Pancreas (tissue), 10 donors: ENCODE measurements around the gene CMTM6. TPM values are rescaled to one million over a fixed set of nuclear protein-coding genes. Genes with fewer than 3 reads are reported as not detected.
A peak's percentile ranks its signal among the peaks of the same experiment; 100 is the strongest.

ENCODE experiments used
- ATAC-seq, 4 donors: fragments of 200-7000 bp; cut with Tn5 transposase; one replicate each; pipeline versions ENCODE4 v1.8.0 to v1.9.1; 2020; ENCODE audit warnings: mild to moderate bottlenecking in 4 of 4, moderate library complexity in 4 of 4
- DNase-seq, 6 donors: peaks; one replicate each; pipeline ENCODE4 v3.0.0-alpha.2; 2020
- FAIRE-seq: peaks from 2 replicates; lab custom pipeline; 2012; peaks lifted over from hg19 to GRCh38; lab: Jason Lieb, UNC
- H3K27ac ChIP-seq, 4 donors: fragments of 200-600 bp; sonication (generic); 1 replicate in 3 of 4; 2 replicates in 1 of 4; pipeline versions ENCODE4 v1.5.0 to v1.8.0; 2020
- H3K27me3 ChIP-seq, 4 donors: fragments of 200-600 bp; one replicate each; pipeline ENCODE4 v1.8.0; 2021
- H3K36me3 ChIP-seq, 3 donors: fragments of 200-600 bp; sonication (generic) in 1 of 3; one replicate each; pipeline versions ENCODE4 v1.5.0 to v1.8.0; 2020 to 2021
- H3K4me1 ChIP-seq, 3 donors: fragments of 200-600 bp; one replicate each; pipeline ENCODE4 v1.8.0; 2021
- H3K4me3 ChIP-seq, 4 donors: fragments of 200-600 bp; sonication (generic) in 2 of 4; one replicate each; pipeline versions ENCODE4 v1.5.0 to v1.8.0; 2020 to 2021
- H3K9me3 ChIP-seq, 4 donors: fragments of 200-600 bp; one replicate each; pipeline ENCODE4 v1.8.0; 2021
- WGBS, 2 donors: extraction: QIAGEN DNeasy Blood & Tissue Kit; methylation state at CpG; one replicate each; pipeline ENCODE4 v1.1.7; 2013; 5-methylcytosine and 5-hydroxymethylcytosine counted together
- intact Hi-C, 3 donors: fragments of 100-400 bp; cut with DNase I; formaldehyde crosslinking; loops; one replicate each; pipeline versions ENCODE4 v1.11.1 to v1.14.2; 2022
- polyA plus RNA-seq, 2 donors: library from polyadenylated mRNA; stranded (reverse); fragments of 200-250 nt; gene quantifications; one replicate each; pipeline ENCODE4 v1.2.3, GENCODE V29; 2013
- total RNA-seq, 6 donors: library from RNA; stranded (reverse); fragmentation: NEBNext Ultra II Directional in 4 of 6; extraction: Animal tissue kit (Norgen Biotek cat#: 25700) in 4 of 6; gene quantifications; one replicate each; pipeline versions ENCODE4 v1.2.1 to v1.2.4, GENCODE V29; 2021 to 2023
- TF ChIP-seq, protein P1 (sequence below), 4 donors: fragments of 200-600 bp; sonication (generic) in 3 of 4; IDR thresholded peaks; one replicate each; pipeline versions ENCODE4 v1.5.0 to v1.8.0; 2021; ENCODE audit warnings: antibody characterized with exemption in 4 of 4
- donor health status: healthy with polysubstance abuse.
- donor health status: DM: no; HTN: no; CAD: no; lungs with moderate emphysema.
- donor health status: DM: no; HTN: no; CAD: no.
- donor health status: control.
- donor health status: control.
- donor health status: Bipolar disorder and iron deficiency.
- donor health status: DM: yes; HTN: yes; CAD: no.
- donor health status: DM: no; HTN: no; CAD: no.
- donor health status: DM: no; HTN: no; CAD: no.
- donor health status: DM: yes; HTN: yes; CAD: no.

Gene CMTM6
- total and polyA plus RNA-seq, 8 donors, result 8.4 to 34.0 (median 13.7) TPM

DNA sequence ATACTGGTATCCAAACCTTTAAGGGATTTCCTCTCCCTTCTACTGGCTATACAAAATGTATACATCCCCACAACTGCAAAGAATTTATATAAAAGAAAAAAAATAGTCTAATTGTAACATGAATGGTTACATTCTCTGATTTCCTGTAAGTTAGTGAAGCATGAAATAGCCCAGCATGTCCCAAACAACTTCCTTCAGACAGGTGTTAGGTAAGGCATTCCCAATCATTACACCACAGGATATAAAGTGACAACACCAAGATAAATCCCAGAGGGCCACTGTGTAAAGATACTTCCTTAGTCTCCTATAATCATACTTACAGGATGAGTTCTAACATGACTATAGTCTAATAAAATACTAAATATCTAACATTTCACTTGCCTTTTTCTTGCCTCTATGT lies 7.6 kb downstream of the CMTM6 start:
- Histone ChIP-seq H3K4me1 (peaks cover 0 to 24% (median 6%) of the 10 kb centered on the region in 3 donors), H3K36me3 (no peaks in the 10 kb centered on the region), H3K27ac (peak overlapping the region in 2 of 4 donors; percentile 4 to 40), H3K9me3 (no peaks in the 10 kb centered on the region), H3K4me3 (no peak overlapping the region), H3K27me3 (no peaks in the 10 kb centered on the region)
- intact Hi-C loops, result no loop called here
- no peak for FAIRE-seq
- no peak for DNase-seq
- peak in 1 of 4 donors; percentile 30 for ATAC-seq
- TF ChIP-seq, protein P1, sequence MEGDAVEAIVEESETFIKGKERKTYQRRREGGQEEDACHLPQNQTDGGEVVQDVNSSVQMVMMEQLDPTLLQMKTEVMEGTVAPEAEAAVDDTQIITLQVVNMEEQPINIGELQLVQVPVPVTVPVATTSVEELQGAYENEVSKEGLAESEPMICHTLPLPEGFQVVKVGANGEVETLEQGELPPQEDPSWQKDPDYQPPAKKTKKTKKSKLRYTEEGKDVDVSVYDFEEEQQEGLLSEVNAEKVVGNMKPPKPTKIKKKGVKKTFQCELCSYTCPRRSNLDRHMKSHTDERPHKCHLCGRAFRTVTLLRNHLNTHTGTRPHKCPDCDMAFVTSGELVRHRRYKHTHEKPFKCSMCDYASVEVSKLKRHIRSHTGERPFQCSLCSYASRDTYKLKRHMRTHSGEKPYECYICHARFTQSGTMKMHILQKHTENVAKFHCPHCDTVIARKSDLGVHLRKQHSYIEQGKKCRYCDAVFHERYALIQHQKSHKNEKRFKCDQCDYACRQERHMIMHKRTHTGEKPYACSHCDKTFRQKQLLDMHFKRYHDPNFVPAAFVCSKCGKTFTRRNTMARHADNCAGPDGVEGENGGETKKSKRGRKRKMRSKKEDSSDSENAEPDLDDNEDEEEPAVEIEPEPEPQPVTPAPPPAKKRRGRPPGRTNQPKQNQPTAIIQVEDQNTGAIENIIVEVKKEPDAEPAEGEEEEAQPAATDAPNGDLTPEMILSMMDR (IDR thresholded peaks at IDR 0.05), result no peak

DNA sequence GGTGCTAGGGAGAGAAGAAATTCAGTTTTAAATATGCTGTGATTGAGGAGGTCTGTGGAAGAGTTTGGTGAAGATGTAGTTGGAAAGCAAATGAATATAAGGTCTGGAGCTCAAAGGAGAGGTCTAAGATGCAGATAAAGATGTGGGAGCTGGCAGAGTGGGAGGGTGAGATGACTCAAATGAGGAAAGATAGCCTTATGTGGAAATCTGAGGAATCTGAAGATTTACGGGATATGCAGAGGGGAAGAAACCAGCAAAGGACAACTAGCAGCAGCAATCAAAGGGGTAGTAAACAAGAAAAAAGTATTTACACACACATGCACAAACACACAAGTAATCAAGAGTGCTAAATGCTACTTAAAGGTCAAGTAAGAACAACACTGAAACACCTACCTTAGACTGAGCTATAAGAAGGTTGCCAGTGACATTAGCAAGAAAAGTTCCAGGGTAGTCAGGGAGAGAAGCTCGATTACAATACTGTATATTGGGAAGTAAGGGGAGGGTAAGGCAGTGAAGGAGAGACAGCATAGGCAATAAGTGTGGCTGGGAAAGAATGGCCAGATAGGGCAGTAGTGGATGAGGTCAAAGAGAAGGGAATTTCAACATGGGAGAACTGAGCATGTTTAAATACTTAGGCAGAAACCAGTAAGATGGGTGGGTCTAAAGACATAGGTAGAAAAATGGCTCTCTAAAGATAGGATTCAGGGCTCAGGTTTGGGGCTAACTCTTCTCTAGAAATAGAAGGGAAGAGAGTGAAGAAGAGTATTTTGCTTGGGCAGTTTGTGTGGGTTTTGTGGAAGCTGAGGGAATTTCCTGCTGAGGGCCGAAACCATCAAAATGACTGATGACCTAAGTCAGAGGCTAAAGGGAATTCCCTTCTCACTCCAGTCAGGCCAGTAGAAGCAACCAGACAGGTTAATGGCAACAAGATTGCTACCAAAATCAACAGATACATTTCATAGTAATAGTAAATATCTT lies 8.9 kb downstream of the CMTM6 start:
- Histone ChIP-seq H3K27me3 (no peaks in the 10 kb centered on the region), H3K36me3 (no peaks in the 10 kb centered on the region), H3K27ac (peak overlapping the region in 2 of 4 donors; percentile 40 to 46), H3K9me3 (no peaks in the 10 kb centered on the region), H3K4me3 (no peak overlapping the region), H3K4me1 (peaks cover 0 to 19% (median 6%) of the 10 kb centered on the region in 3 donors)
- DNase-seq (no peak), ATAC-seq (peak in 2 of 4 donors; percentile 51 to 76), FAIRE-seq (no peak)
- intact Hi-C loops, result no loop called here
- TF ChIP-seq, protein P1 (IDR thresholded peaks at IDR 0.05), result no peak
- 76% methylated on average over 3 of the region's 3 CpGs for WGBS, 2 donors

GRCh38 chr3:32492684-32493436 lies 9.8 kb downstream of the CMTM6 start:
- no peaks in the 10 kb centered on the region for H3K27me3 ChIP-seq
- WGBS, 2 donors, result 92% methylated on average over 3 of the region's 3 CpGs
- ATAC-seq (no peak), DNase-seq (no peak), FAIRE-seq (no peak)
- no peak overlapping the region for H3K27ac ChIP-seq
- peaks cover 0 to 19% (median 6%) of the 10 kb centered on the region in 3 donors for H3K4me1 ChIP-seq
- no peaks in the 10 kb centered on the region for H3K9me3 ChIP-seq
- intact Hi-C loops, result no loop called here
- no peaks in the 10 kb centered on the region for H3K36me3 ChIP-seq
- H3K4me3 ChIP-seq, result no peak overlapping the region
- TF ChIP-seq, protein P1 (IDR thresholded peaks at IDR 0.05), result no peak

- FAIRE-seq, result no peak
- H3K27ac ChIP-seq, result no peak overlapping the region
- WGBS, 2 donors, result 94 to 95% methylated on average over 3 of the region's 3 CpGs
Measured at GRCh38 chr3:32488474-32489008, 14.1 kb downstream of the CMTM6 start.

More at GRCh38 chr3:32488474-32489008, 14.1 kb downstream of the CMTM6 start:
- no peaks in the 10 kb centered on the region for H3K36me3 ChIP-seq
- no peaks in the 10 kb centered on the region for H3K9me3 ChIP-seq
- H3K4me1 ChIP-seq, result peaks cover 0 to 6% (median 3%) of the 10 kb centered on the region in 3 donors
- no peaks in the 10 kb centered on the region for H3K27me3 ChIP-seq
- H3K4me3 ChIP-seq, result no peak overlapping the region
- DNase-seq (no peak), ATAC-seq (no peak)
- intact Hi-C loops, result no loop called here
- TF ChIP-seq, protein P1 (IDR thresholded peaks at IDR 0.05), result no peak
